NCI-H1694 treated with DMSO at 0.1 percent for 48 hours (cell line): ENCODE measurements around the gene REPIN1.

Source experiments
- DNase-seq: peaks from one replicate; lab custom pipeline; 2025; lab: John Stamatoyannopoulos, UW

Gene REPIN1

GRCh38 chr7:150360363-150361058, 8.1 kb upstream of the REPIN1 start:
- no peak for DNase-seq

- DNase-seq = no peak
Measured at GRCh38 chr7:150361402-150361801, 7.2 kb upstream of the REPIN1 start.

DNA sequence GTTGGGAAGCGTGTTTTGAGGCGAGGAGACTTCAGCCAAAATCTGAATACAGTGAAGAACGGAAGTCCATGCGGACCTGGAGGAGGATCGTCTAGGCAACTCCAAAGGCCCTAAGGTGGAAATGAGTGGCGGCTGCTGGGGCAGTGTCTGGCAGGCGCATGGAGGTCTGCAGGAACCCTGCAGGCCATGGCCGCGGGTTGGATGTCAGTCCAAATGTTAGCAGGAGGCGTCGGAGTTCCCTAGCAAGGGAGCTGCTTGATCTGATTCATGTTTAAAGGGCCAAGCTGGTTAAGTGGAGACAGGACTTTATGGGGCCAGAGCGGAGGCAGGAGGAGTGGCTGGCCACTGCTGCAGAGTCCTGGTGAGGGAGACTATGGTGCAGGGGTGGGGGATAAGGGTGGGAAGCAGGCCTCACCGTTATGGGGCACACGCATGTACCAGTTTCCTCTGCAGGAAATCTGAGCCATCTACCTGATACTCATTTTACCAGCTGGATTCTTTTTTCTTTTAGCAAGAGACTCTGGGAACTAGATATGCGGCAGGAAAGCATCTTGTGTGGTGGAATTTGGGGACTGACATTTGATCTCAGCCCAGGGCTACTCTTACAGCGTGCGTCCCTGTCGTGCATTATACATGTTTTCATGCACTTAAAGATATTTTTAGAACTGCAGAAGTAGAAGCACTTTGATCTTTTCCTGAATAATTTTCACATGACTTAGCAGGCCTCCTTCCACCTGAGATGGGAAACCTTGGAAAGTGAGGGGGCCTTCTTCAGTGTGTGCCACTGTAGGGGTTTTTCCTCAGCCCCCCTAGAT, 6.6 kb upstream of the REPIN1 start:
- no peak for DNase-seq

DNA sequence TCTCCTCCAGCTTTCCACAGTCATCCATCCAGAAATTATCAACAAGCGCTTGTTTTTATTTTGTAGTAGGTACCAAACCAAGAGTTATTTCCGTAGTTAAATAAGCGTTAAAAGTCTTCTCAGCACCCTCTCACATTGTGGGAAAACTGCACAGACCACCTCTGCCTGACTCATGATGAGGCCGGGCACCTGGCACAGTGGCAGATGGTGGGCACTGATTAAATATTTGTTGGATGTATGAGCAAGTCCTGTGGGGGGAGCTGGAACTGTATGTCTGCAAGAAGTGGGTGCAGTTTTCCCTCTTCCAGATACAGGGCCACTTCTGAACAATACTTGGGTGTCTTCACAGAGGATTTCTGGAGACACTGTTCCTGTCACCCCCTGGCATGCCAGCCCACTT, 5.3 kb upstream of the REPIN1 start:
- peak; percentile 80 for DNase-seq

DNA sequence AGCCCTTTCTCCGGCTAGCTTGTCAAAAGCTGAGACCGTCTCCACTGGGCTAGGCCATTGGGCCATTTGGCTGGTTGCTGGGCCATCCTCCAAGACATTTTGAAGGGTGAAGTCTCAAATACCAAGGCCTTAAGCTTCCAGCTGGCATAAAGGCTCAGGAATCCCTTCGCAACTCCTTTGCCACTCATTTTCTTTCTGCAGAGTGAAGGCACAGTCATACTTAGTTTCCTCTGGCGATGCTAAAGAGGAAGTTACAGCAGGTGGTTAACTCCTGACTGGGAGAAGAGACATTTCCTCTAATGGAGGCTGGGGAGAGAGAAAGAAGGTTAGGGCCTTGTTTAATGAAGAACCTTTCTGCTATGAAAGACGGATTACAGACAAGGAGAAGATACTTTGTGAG, 4.8 kb upstream of the REPIN1 start:
- DNase-seq = no peak

DNA sequence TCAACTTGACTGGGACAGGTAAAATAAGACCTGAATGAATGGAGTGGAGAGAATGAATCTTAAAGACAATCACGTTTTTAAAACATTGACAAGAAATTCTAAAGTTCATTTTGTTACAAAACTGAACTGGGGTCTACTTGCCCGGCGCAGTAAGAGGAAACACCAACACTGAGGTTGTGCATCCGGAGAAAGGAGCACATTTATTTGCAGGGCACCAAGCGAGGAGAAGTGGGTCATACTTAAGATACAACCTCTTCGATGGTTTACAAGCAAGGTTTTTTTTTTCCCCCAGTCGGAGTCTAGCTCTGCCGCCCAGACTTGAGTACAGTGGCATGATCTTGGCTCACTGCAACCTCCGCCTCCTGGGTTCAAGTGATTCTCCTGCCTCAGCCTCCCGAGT, 3.4 kb upstream of the REPIN1 start:
- DNase-seq = no peak

DNA sequence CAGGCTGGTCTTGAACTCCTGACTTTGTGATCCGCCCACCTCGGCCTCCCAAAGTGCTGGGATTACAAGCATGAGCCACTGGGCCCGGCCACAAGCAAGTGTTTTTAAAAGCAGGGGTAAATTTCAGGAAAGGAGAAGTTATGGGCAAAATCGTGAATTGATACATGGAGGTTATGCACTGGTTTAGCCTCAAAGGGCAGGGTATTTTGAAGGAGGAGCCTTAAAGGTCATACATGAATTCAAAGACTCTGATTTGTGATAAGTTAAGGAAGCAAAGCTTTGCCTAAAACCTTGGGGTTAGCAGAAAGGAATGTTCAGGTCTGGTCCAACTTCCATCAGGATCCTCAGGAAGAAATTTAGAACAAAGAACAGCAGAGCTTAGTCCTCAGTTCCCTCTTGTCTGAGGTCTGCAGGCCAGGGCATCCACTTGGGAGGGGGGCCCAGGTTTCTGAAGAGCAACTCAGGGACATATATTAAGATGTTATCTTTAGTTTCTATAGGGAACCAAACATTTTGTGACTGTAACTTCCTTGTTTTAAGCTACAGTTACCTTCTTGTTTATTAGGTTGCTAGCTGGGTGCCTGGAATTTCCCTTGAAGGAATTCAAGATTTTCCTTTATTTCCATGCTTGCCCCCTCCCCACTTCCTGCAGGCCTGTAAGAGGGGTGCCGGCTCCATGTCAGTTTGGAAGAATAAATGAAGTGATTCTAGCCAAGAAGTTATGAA, 2.8 kb upstream of the REPIN1 start:
- DNase-seq = no peak

DNA sequence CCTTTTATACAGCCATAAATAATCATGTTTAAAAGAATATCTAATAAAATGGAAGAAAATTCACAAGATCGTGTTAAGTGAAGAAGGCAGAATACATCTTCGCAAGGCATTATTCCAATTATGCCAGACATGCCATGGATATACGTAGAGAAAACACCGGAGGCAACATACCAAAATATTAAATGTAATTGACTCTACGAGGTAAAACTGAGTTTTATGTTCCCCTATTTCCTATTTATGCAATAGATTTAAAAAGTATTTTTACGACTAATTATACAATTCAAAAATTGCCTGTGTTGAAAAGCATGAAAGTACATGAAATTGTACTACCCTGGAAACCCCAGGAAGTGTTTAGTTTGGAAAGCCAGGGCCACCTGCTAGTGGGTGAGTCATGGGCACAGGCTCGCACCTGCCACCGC, 936 bp upstream of the REPIN1 start:
- peak; percentile 85 for DNase-seq

GRCh38 chr7:150368884-150369747, 494 bp downstream of the REPIN1 start:
- DNase-seq = no peak

DNA sequence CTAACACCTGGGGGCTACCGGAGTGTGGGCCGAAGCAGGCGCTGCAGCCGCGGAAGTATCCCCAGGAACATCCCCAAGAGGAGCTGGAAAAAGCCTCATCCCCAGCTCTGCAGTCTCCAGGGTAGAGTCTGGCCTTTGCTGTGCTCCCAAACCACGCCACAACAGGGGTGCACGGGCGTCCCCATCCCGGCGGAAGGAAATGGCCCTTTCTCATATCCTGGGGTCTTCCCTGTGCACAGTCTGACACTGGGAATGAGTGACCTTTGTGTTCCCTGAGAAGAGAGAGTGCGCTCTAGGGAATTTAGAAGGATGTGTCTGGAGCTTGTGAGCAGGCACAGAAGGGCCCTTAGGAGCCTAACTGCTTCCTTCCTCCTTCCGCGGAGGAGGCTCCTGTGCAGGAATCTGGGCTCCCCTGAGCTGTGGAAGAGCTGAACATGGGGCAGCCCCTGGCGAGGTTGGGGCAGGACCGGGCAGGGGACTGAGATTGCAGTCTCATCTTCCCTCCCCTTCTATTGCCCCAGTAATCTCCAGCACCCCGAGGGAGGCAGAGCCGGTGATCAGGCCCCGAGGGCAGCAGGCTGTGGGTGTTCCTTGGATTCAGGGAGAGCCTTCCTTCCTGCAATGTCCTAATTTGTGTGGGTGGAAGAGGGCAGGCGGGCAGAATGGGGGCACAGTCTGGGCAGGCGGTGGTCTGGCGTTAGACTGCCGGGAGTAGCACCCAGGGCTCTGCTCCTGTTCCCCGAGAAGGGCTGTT, 1.3 kb downstream of the REPIN1 start:
- DNase-seq = no peak

DNA sequence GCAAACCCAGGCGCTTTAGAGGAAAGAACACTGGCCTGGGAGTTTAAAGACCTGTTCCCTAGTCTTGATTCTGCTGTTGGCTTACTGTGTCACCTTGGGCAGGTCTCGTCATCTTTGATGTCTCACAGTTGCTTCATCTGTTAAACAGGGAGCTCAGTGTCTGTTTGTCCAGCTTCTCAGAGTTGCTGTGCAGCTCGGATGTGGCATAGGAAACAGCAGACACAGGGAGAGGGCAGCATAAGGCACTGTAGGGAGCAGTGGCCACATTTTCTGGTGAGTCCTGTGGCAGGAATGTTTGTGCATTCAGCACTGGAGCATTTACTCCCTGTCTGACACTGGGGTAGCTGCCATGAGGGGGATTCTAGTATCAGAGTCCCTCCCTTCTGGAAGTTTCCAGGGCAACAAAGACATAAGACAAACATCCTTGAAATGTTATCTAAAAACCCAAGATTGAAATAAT, 2.0 kb downstream of the REPIN1 start:
- no peak for DNase-seq

DNA sequence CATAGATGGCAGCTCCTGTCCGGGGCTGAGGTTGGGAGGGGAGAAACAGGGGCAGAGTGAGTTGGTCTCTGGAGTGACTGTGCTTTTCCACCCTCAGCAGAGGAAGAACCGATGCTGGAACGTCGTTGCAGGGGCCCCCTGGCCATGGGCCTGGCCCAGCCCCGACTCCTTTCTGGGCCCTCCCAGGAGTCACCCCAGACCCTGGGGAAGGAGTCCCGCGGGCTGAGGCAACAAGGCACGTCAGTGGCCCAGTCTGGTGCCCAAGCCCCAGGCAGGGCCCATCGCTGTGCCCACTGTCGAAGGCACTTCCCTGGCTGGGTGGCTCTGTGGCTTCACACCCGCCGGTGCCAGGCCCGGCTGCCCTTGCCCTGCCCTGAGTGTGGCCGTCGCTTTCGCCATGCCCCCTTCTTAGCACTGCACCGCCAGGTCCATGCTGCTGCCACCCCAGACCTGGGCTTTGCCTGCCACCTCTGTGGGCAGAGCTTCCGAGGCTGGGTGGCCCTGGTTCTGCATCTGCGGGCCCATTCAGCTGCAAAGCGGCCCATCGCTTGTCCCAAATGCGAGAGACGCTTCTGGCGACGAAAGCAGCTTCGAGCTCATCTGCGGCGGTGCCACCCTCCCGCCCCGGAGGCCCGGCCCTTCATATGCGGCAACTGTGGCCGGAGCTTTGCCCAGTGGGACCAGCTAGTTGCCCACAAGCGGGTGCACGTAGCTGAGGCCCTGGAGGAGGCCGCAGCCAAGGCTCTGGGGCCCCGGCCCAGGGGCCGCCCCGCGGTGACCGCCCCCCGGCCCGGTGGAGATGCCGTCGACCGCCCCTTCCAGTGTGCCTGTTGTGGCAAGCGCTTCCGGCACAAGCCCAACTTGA, 2.7 kb downstream of the REPIN1 start:
- no peak for DNase-seq

DNA sequence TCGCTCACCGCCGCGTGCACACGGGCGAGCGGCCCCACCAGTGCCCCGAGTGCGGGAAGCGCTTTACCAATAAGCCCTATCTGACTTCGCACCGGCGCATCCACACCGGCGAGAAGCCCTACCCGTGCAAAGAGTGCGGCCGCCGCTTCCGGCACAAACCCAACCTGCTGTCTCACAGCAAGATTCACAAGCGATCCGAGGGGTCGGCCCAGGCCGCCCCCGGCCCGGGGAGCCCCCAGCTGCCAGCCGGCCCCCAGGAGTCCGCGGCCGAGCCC, 3.3 kb downstream of the REPIN1 start:
- no peak for DNase-seq

- no peak for DNase-seq
Measured at GRCh38 chr7:150372271-150373048, 3.8 kb downstream of the REPIN1 start.

GRCh38 chr7:150373049-150373801, 4.6 kb downstream of the REPIN1 start:
- DNase-seq = no peak

DNA sequence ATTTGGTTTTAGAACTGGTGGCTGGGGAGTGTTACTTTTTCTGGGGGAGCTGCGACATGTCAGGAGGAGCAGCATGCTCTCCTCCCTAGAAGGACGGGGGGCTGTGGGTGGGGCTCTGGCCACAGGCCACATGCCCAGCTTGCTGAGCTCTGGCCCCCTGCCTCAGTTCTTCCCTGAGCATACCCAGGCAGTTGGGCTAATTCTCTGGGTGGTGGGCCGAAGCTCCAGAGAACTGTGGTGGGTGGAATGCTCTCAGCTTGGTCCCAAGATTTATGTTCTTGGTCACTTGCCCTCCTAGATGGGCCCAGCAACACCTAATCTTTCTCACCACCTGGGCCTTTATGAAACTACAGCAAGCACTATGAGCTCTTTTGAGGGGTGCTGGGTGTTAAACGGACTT, 5.4 kb downstream of the REPIN1 start:
- no peak for DNase-seq

GRCh38 chr7:150374472-150374871, 5.8 kb downstream of the REPIN1 start:
- no peak for DNase-seq

GRCh38 chr7:150375662-150376521, 7.3 kb downstream of the REPIN1 start:
- DNase-seq = no peak
